Measurements from ENCODE around the gene GPLD1. TPM values are rescaled to one million over a fixed set of nuclear protein-coding genes. Genes with fewer than 3 reads are reported as not detected.

The GPLD1 gene
- 0.39 and 0.48 TPM in 2 replicates for total RNA-seq

GRCh38 chr6:24489470-24489869 is at the start of gene GPLD1:
TSS of gene GPLD1 (minus strand) at chr6:24489578. CDS start at chr6:24489511, 67 bp downstream.
- Mint-ChIP-seq H3K9me3 (no peaks in the 10 kb centered on the region), H3K36me3 (ENCODE audit: low read depth) (no peaks in the 10 kb centered on the region), H3K27me3 (ENCODE audit: low read depth) (peaks cover 3% of the 10 kb centered on the region), H3K27ac (no peak within 1 kb of the TSS), H3K4me3 (ENCODE audit: low read depth) (no peak within 1 kb of the TSS), H3K4me1 (ENCODE audit: low read depth) (peaks cover 11% of the 10 kb centered on the region)
- intact Hi-C loops (cut with micrococcal nuclease), result no loop called here
- no peak for DNase-seq (ENCODE audit: low spot score)

- no peak for DNase-seq (ENCODE audit: low spot score)
- Mint-ChIP-seq H3K4me1 (ENCODE audit: low read depth) (no peaks in the 10 kb centered on the region), H3K36me3 (ENCODE audit: low read depth) (no peaks in the 10 kb centered on the region), H3K27me3 (ENCODE audit: low read depth) (no peaks in the 10 kb centered on the region), H3K9me3 (no peaks in the 10 kb centered on the region), H3K27ac (no peak overlapping the region), H3K4me3 (ENCODE audit: low read depth) (no peak overlapping the region)
- intact Hi-C loops (cut with micrococcal nuclease), result no loop called here
These were observed 48.5 kb upstream of the GPLD1 start for GRCh38 chr6:24537771-24538385.

- Mint-ChIP-seq H3K27ac (no peak overlapping the region), H3K36me3 (ENCODE audit: low read depth) (no peaks in the 10 kb centered on the region), H3K4me3 (ENCODE audit: low read depth) (no peak overlapping the region), H3K27me3 (ENCODE audit: low read depth) (no peaks in the 10 kb centered on the region), H3K9me3 (no peaks in the 10 kb centered on the region), H3K4me1 (ENCODE audit: low read depth) (no peaks in the 10 kb centered on the region)
- no peak for DNase-seq (ENCODE audit: low spot score)
- intact Hi-C loops (cut with micrococcal nuclease), result no loop called here
These were observed 47.8 kb upstream of the GPLD1 start for GRCh38 chr6:24537082-24537699.

GRCh38 chr6:24536466-24536865 is 47.1 kb upstream of the GPLD1 start:
- Mint-ChIP-seq H3K27me3 (ENCODE audit: low read depth) (no peaks in the 10 kb centered on the region), H3K4me3 (ENCODE audit: low read depth) (no peak overlapping the region), H3K4me1 (ENCODE audit: low read depth) (no peaks in the 10 kb centered on the region), H3K36me3 (ENCODE audit: low read depth) (no peaks in the 10 kb centered on the region), H3K27ac (no peak overlapping the region), H3K9me3 (no peaks in the 10 kb centered on the region)
- DNase-seq (ENCODE audit: low spot score), result no peak
- intact Hi-C loops (cut with micrococcal nuclease), result no loop called here

GRCh38 chr6:24535210-24535609 is 45.8 kb upstream of the GPLD1 start:
- DNase-seq (ENCODE audit: low spot score), result no peak
- H3K36me3 Mint-ChIP-seq (ENCODE audit: low read depth), result no peaks in the 10 kb centered on the region
- H3K4me3 Mint-ChIP-seq (ENCODE audit: low read depth), result no peak overlapping the region
- H3K27ac Mint-ChIP-seq, result no peak overlapping the region
- H3K9me3 Mint-ChIP-seq, result no peaks in the 10 kb centered on the region
- no peaks in the 10 kb centered on the region for H3K4me1 Mint-ChIP-seq (ENCODE audit: low read depth)
- intact Hi-C loops (cut with micrococcal nuclease), result no loop called here
- H3K27me3 Mint-ChIP-seq (ENCODE audit: low read depth), result no peaks in the 10 kb centered on the region

- H3K36me3 Mint-ChIP-seq (ENCODE audit: low read depth), result no peaks in the 10 kb centered on the region
- no peak overlapping the region for H3K27ac Mint-ChIP-seq
- H3K27me3 Mint-ChIP-seq (ENCODE audit: low read depth), result no peaks in the 10 kb centered on the region
- H3K4me1 Mint-ChIP-seq (ENCODE audit: low read depth), result no peaks in the 10 kb centered on the region
- no peaks in the 10 kb centered on the region for H3K9me3 Mint-ChIP-seq
- DNase-seq (ENCODE audit: low spot score), result no peak
- H3K4me3 Mint-ChIP-seq (ENCODE audit: low read depth), result no peak overlapping the region
- intact Hi-C loops (cut with micrococcal nuclease), result no loop called here
These were observed 45.0 kb upstream of the GPLD1 start for GRCh38 chr6:24534329-24534728.

GRCh38 chr6:24529985-24530384 is 40.6 kb upstream of the GPLD1 start:
- DNase-seq (ENCODE audit: low spot score), result no peak
- H3K9me3 Mint-ChIP-seq, result no peaks in the 10 kb centered on the region
- H3K4me1 Mint-ChIP-seq (ENCODE audit: low read depth), result peaks cover under 1% of the 10 kb centered on the region
- H3K36me3 Mint-ChIP-seq (ENCODE audit: low read depth), result no peaks in the 10 kb centered on the region
- no peak overlapping the region for H3K27ac Mint-ChIP-seq
- H3K4me3 Mint-ChIP-seq (ENCODE audit: low read depth), result no peak overlapping the region
- intact Hi-C loops (cut with micrococcal nuclease), result loop anchor here (5.0 kb wide), 1 partner anchor 52 kb away; no protein-coding TSS in a partner anchor
- H3K27me3 Mint-ChIP-seq (ENCODE audit: low read depth), result no peaks in the 10 kb centered on the region

- H3K9me3 Mint-ChIP-seq, result no peaks in the 10 kb centered on the region
- no peak for DNase-seq (ENCODE audit: low spot score)
- no peaks in the 10 kb centered on the region for H3K27me3 Mint-ChIP-seq (ENCODE audit: low read depth)
- peaks cover 10% of the 10 kb centered on the region for H3K4me1 Mint-ChIP-seq (ENCODE audit: low read depth)
- H3K4me3 Mint-ChIP-seq (ENCODE audit: low read depth), result no peak overlapping the region
- no peaks in the 10 kb centered on the region for H3K36me3 Mint-ChIP-seq (ENCODE audit: low read depth)
- H3K27ac Mint-ChIP-seq, result no peak overlapping the region
- intact Hi-C loops (cut with micrococcal nuclease), result loop anchor here (5.0 kb wide), 1 partner anchor 57 kb away; no protein-coding TSS in a partner anchor
These were observed 35.4 kb upstream of the GPLD1 start for GRCh38 chr6:24524805-24525204.

- intact Hi-C loops (cut with micrococcal nuclease), result no loop called here
- H3K9me3 Mint-ChIP-seq, result no peaks in the 10 kb centered on the region
- no peak overlapping the region for H3K27ac Mint-ChIP-seq
- H3K27me3 Mint-ChIP-seq (ENCODE audit: low read depth), result no peaks in the 10 kb centered on the region
- DNase-seq (ENCODE audit: low spot score), result no peak
- H3K4me3 Mint-ChIP-seq (ENCODE audit: low read depth), result no peak overlapping the region
- no peaks in the 10 kb centered on the region for H3K36me3 Mint-ChIP-seq (ENCODE audit: low read depth)
- H3K4me1 Mint-ChIP-seq (ENCODE audit: low read depth), result peaks cover 10% of the 10 kb centered on the region
These were observed 35.0 kb upstream of the GPLD1 start for GRCh38 chr6:24524329-24524728.

GRCh38 chr6:24522228-24523176 is 33.1 kb upstream of the GPLD1 start:
- H3K4me3 Mint-ChIP-seq (ENCODE audit: low read depth), result no peak overlapping the region
- H3K27me3 Mint-ChIP-seq (ENCODE audit: low read depth), result no peaks in the 10 kb centered on the region
- intact Hi-C loops (cut with micrococcal nuclease), result no loop called here
- DNase-seq (ENCODE audit: low spot score), result no peak
- no peaks in the 10 kb centered on the region for H3K9me3 Mint-ChIP-seq
- peaks cover 14% of the 10 kb centered on the region for H3K4me1 Mint-ChIP-seq (ENCODE audit: low read depth)
- H3K36me3 Mint-ChIP-seq (ENCODE audit: low read depth), result no peaks in the 10 kb centered on the region
- H3K27ac Mint-ChIP-seq, result no peak overlapping the region

- Mint-ChIP-seq H3K4me1 (ENCODE audit: low read depth) (peaks cover 14% of the 10 kb centered on the region), H3K27me3 (ENCODE audit: low read depth) (no peaks in the 10 kb centered on the region), H3K27ac (no peak overlapping the region), H3K4me3 (ENCODE audit: low read depth) (no peak overlapping the region), H3K9me3 (no peaks in the 10 kb centered on the region), H3K36me3 (ENCODE audit: low read depth) (no peaks in the 10 kb centered on the region)
- intact Hi-C loops (cut with micrococcal nuclease), result loop anchor here (1.0 kb wide), 1 partner anchor 90 kb away; no protein-coding TSS in a partner anchor
- no peak for DNase-seq (ENCODE audit: low spot score)
These were observed 31.7 kb upstream of the GPLD1 start for GRCh38 chr6:24520929-24521546.

- Mint-ChIP-seq H3K36me3 (ENCODE audit: low read depth) (no peaks in the 10 kb centered on the region), H3K27me3 (ENCODE audit: low read depth) (no peaks in the 10 kb centered on the region), H3K9me3 (no peaks in the 10 kb centered on the region), H3K27ac (peak overlapping the region; percentile 24), H3K4me3 (ENCODE audit: low read depth) (no peak overlapping the region), H3K4me1 (ENCODE audit: low read depth) (peaks cover 12% of the 10 kb centered on the region)
- DNase-seq (ENCODE audit: low spot score), result no peak
- intact Hi-C loops (cut with micrococcal nuclease), result no loop called here
These were observed 28.5 kb upstream of the GPLD1 start for GRCh38 chr6:24517659-24518543.

Data from activated T-helper 2 cell treated with anti-CD3 and anti-CD28 coated beads, Interferon-gamma antibody, Interleukin-2, Interleukin-4, amounts not matched to agents 10 μg/mL and 5 μg/mL and 100 μg/mL, durations not matched to agents 14 hours and 24 hours and 36 hours (primary cell).